Right lobe of liver (tissue), 4 donors: ENCODE results near the gene ATP5MC2.

ENCODE experiments used
- CTCF ChIP-seq, 4 donors: fragments of 200-600 bp in 3 of 4; fragments of 450-650 bp in 1 of 4; IDR thresholded peaks; one replicate each; pipeline versions ENCODE4 v1.5.1 to v1.8.0; 2016 to 2022; ENCODE audit warnings: antibody characterized with exemption in 4 of 4, mild to moderate bottlenecking in 2 of 4
- POLR2A ChIP-seq: fragments of 450-650 bp; IDR thresholded peaks from one replicate; pipeline ENCODE4 v1.6.1; 2017; ENCODE audit warnings: antibody characterized with exemption, mild to moderate bottlenecking
- donor health status: DM: no; HTN: no; CAD: no.
- donor health status: DM: no; HTN: no; CAD: no.
- donor health status: DM: no; HTN: yes; CAD: no.

DNA sequence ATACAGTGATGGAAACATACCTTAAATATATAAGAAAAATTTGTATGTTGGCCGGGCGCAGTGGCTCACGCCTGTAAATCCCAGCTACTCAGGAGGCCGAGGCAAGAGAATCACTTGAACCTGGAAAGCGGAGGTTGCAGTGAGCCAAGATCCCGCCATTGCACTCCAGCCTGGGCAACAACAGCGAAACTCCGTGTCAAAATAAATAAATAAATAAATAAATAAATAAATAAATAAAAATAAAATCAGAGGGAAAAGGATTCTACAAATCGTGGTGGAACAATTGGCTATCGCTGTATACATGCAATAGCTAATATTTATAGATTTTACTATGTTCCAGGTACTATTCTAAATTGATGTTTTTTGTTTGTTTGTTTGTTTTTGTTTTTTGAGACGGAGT is 48.0 kb downstream of the ATP5MC2 start:
- TF ChIP-seq CTCF (IDR thresholded peaks at IDR 0.05) = no peak
- no peak for TF ChIP-seq POLR2A
